ENCODE measurements around the gene GALNT8.

GALNT8 gene

DNA sequence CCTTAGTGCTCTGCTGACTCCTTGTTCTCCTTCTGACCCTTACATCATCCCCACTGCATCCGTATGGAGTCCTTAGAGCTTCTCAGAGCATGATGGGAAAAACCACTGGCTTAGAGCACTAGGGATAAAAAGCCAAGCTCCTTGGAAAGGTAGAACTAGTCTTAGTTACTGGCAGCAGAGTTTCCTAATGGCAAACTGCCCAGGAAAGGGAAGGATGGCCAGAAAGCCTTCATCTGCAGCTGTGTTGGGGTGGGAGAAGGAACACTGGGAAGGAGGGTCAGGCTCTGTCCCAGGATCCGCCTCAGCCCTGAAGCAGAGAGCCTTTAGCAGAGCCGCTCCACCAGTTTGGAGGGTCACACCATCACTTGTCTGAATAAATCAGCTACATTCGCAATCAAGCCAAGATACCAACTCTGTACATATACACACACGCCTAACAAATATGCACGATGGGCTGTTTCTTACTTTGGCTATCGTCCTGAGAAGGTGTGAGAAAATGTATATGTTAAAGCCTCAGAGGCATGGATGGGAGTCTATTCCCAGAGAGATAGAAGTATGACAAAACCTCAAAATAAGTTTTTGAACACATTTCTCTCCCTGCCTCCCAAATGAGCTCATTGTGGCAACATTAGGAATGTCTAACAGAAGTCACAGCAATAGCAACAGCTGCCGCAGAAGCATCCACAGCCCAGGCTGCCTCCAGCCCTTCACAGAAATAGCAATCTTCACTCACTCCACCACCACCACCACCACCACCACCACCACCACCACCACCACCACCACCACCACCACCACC lies 18.6 kb upstream of the GALNT8 start:
- TF ChIP-seq POLR2AphosphoS5 (IDR thresholded peaks at IDR 0.05; ENCODE audit: low read depth) (no peak), GABPA (IDR thresholded peaks at IDR 0.05; ENCODE audit: low read depth) (no peak), SPI1 (IDR thresholded peaks at IDR 0.05; ENCODE audit: borderline replicate concordance, low read depth) (no peak)
- TF ChIP-seq, protein P1, sequence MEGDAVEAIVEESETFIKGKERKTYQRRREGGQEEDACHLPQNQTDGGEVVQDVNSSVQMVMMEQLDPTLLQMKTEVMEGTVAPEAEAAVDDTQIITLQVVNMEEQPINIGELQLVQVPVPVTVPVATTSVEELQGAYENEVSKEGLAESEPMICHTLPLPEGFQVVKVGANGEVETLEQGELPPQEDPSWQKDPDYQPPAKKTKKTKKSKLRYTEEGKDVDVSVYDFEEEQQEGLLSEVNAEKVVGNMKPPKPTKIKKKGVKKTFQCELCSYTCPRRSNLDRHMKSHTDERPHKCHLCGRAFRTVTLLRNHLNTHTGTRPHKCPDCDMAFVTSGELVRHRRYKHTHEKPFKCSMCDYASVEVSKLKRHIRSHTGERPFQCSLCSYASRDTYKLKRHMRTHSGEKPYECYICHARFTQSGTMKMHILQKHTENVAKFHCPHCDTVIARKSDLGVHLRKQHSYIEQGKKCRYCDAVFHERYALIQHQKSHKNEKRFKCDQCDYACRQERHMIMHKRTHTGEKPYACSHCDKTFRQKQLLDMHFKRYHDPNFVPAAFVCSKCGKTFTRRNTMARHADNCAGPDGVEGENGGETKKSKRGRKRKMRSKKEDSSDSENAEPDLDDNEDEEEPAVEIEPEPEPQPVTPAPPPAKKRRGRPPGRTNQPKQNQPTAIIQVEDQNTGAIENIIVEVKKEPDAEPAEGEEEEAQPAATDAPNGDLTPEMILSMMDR (IDR thresholded peaks at IDR 0.05; ENCODE audit: insufficient read depth, low read length): no peak
- TF ChIP-seq, protein P2, sequence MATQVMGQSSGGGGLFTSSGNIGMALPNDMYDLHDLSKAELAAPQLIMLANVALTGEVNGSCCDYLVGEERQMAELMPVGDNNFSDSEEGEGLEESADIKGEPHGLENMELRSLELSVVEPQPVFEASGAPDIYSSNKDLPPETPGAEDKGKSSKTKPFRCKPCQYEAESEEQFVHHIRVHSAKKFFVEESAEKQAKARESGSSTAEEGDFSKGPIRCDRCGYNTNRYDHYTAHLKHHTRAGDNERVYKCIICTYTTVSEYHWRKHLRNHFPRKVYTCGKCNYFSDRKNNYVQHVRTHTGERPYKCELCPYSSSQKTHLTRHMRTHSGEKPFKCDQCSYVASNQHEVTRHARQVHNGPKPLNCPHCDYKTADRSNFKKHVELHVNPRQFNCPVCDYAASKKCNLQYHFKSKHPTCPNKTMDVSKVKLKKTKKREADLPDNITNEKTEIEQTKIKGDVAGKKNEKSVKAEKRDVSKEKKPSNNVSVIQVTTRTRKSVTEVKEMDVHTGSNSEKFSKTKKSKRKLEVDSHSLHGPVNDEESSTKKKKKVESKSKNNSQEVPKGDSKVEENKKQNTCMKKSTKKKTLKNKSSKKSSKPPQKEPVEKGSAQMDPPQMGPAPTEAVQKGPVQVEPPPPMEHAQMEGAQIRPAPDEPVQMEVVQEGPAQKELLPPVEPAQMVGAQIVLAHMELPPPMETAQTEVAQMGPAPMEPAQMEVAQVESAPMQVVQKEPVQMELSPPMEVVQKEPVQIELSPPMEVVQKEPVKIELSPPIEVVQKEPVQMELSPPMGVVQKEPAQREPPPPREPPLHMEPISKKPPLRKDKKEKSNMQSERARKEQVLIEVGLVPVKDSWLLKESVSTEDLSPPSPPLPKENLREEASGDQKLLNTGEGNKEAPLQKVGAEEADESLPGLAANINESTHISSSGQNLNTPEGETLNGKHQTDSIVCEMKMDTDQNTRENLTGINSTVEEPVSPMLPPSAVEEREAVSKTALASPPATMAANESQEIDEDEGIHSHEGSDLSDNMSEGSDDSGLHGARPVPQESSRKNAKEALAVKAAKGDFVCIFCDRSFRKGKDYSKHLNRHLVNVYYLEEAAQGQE (IDR thresholded peaks at IDR 0.05; ENCODE audit: insufficient replicate concordance, low read depth): no peak
- H3K27ac ChIP-seq (replicated peaks): no peak overlapping the region
- H3K4me3 ChIP-seq (replicated peaks; ENCODE audit: insufficient read depth, low read length): no peak overlapping the region
- no peaks in the 10 kb centered on the region for H3K27me3 ChIP-seq (ENCODE audit: insufficient read depth, poor library complexity, severe bottlenecking)
- DNase-seq (ENCODE audit: low read depth in 1 of 2, low spot score in 1 of 2): no peak

DNA sequence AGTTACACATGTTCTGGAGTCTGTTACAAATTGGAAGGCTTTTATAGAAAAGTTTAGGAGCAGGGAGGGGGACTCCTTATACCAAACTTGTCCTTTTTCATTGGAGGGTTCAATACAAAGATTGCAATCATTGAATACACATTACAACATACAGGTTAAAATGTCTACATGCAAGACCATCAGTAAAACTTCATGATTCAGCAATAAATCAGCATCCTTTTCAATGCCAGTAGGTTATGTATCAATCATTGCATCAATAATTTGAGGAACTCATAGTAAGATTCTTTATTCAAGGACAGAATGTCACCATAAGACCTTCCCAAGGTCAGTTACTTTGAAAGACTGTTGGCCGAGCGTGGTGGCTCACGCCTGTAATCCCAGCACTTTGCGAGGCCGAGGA lies 16.5 kb upstream of the GALNT8 start:
- no peak for DNase-seq (ENCODE audit: low read depth in 1 of 2, low spot score in 1 of 2)
- H3K27ac ChIP-seq (replicated peaks): no peak overlapping the region
- H3K27me3 ChIP-seq (ENCODE audit: insufficient read depth, poor library complexity, severe bottlenecking): no peaks in the 10 kb centered on the region
- no peak overlapping the region for H3K4me3 ChIP-seq (replicated peaks; ENCODE audit: insufficient read depth, low read length)
- TF ChIP-seq, protein P1 (IDR thresholded peaks at IDR 0.05; ENCODE audit: insufficient read depth, low read length): no peak
- TF ChIP-seq GABPA (IDR thresholded peaks at IDR 0.05; ENCODE audit: low read depth) (no peak), POLR2AphosphoS5 (IDR thresholded peaks at IDR 0.05; ENCODE audit: low read depth) (no peak), SPI1 (IDR thresholded peaks at IDR 0.05; ENCODE audit: borderline replicate concordance, low read depth) (no peak)
- TF ChIP-seq, protein P2 (IDR thresholded peaks at IDR 0.05; ENCODE audit: insufficient replicate concordance, low read depth): no peak

DNA sequence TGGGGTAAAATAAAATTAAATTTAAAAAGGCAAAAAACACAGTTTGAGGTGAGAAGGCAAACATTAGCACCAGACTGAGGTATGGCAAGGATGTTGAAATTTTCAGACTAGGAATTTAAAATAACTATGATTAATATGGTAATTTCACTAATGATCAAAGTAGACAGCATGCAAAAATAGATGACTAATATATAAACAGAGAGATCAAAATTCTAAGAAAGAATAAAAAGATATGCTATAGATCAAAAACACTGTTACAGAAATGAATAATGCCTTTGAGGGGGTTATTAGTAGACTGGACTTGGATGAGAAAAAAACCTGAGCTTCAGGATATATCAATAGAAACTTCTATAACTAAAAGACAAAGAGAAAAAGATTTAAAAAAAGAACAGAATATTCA lies 14.4 kb upstream of the GALNT8 start:
- H3K27ac ChIP-seq (replicated peaks): no peak overlapping the region
- DNase-seq (ENCODE audit: low read depth in 1 of 2, low spot score in 1 of 2): no peak
- no peak overlapping the region for H3K4me3 ChIP-seq (replicated peaks; ENCODE audit: insufficient read depth, low read length)
- no peaks in the 10 kb centered on the region for H3K27me3 ChIP-seq (ENCODE audit: insufficient read depth, poor library complexity, severe bottlenecking)
- TF ChIP-seq SPI1 (IDR thresholded peaks at IDR 0.05; ENCODE audit: borderline replicate concordance, low read depth): no peak
- TF ChIP-seq, protein P2 (IDR thresholded peaks at IDR 0.05; ENCODE audit: insufficient replicate concordance, low read depth): no peak
- no peak for TF ChIP-seq GABPA (IDR thresholded peaks at IDR 0.05; ENCODE audit: low read depth)
- TF ChIP-seq, protein P1 (IDR thresholded peaks at IDR 0.05; ENCODE audit: insufficient read depth, low read length): no peak
- TF ChIP-seq POLR2AphosphoS5 (IDR thresholded peaks at IDR 0.05; ENCODE audit: low read depth): no peak

All from HL-60 (cell line).